ENCODE measurements around the gene KHSRP. TPM values are rescaled to one million over a fixed set of nuclear protein-coding genes. Genes with fewer than 3 reads are reported as not detected.

The KHSRP gene
- total and polyA plus RNA-seq, 2 of the 4 experiments (the other 2 are of a cell fraction), result 31.9 to 93.7 TPM

DNA sequence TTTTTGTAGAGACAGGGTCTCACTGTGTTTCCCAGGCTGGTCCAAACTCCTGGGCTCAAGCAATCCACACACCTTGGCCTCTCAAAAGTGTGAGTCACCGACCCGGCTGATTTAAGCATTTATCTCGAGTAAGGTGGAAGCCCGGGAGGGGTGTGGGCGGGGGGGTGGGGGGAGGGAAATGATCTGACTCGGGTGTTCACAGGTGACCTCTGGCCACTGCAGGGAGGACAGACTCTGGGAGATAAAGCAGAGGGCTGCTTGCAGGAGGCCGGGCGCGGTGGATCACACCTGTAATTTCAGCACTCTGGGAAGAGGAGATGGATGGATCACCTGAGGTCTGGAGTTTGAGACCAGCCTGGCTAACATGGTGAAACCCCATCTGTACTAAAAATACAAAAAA, 49.0 kb upstream of the KHSRP start:
- H3K14ac ChIP-seq (replicated peaks; ENCODE audit: low read depth, low read length), result no peak overlapping the region
- POLR2A ChIA-PET (ENCODE audit: unreplicated experiment), result no interaction called here
- H4K91ac ChIP-seq (ENCODE audit: insufficient read depth, low read depth, low read length), result no peak overlapping the region

More for the DNA sequence above, 49.0 kb upstream of the KHSRP start:
- H4K20me1 ChIP-seq (ENCODE audit: insufficient read depth, low read length), result no peaks in the 10 kb centered on the region
- CTCF ChIA-PET, result no interaction called here
- no peak overlapping the region for H3K9ac ChIP-seq (ENCODE audit: low read depth, low read length)
- no peak overlapping the region for H3K4me3 ChIP-seq (ENCODE audit: insufficient read depth, low read depth, low read length)
- H4K8ac ChIP-seq (ENCODE audit: low read depth in 2 of 2, low read length in 2 of 2), result no peak overlapping the region
- H3K36me3 ChIP-seq (ENCODE audit: control insufficient read depth, insufficient read depth, low read length), result no peaks in the 10 kb centered on the region
- H3K23ac ChIP-seq (ENCODE audit: low read depth, low read length), result no peak overlapping the region
- H4K5ac ChIP-seq (ENCODE audit: low read depth, low read length), result no peak overlapping the region
- ATAC-seq (ENCODE audit: low read depth) (no peak), DNase-seq (no peak)
- in situ Hi-C loops (cut with MboI; ENCODE audit: low sequenced_read_pairs), result no loop called here
- no TSS peak for BruUV-seq (replicated peaks)
- no peak overlapping the region for H3K4me2 ChIP-seq (ENCODE audit: low read depth, low read length)
- H3K4ac ChIP-seq (ENCODE audit: low read depth, low read length), result no peak overlapping the region
- H2BK5ac ChIP-seq (ENCODE audit: low read depth, low read length, poor library complexity, severe bottlenecking), result no peak overlapping the region
- no peak for TF ChIP-seq RAD21 (IDR thresholded peaks at IDR 0.05; ENCODE audit: low read length)
- H2BK15ac ChIP-seq (ENCODE audit: low read depth, low read length), result no peak overlapping the region
- H3K18ac ChIP-seq (ENCODE audit: low read depth, low read length), result no peak overlapping the region
- H2AK9ac ChIP-seq (replicated peaks; ENCODE audit: low read depth, low read length, poor library complexity), result no peak overlapping the region
- H3K27ac ChIP-seq (ENCODE audit: insufficient read depth, low read length), result no peak overlapping the region
- dilution Hi-C loops (cut with HindIII; ENCODE audit: low sequenced_read_pairs, unreplicated experiment), result no loop called here
- H2BK20ac ChIP-seq (ENCODE audit: low read depth, low read length), result no peak overlapping the region
- no peaks in the 10 kb centered on the region for H3K9me1 ChIP-seq (ENCODE audit: insufficient read depth, low read length)
- no peak overlapping the region for H2BK120ac ChIP-seq (ENCODE audit: low read depth, low read length)
- H2AK5ac ChIP-seq (ENCODE audit: low read depth, low read length), result no peak overlapping the region
- no peaks in the 10 kb centered on the region for H3K4me1 ChIP-seq (ENCODE audit: control insufficient read depth, insufficient read depth, low read length)
- no CpG with 5 or more reads among the region's 9 CpGs for WGBS, 2 experiments (ENCODE audit: extremely low coverage in 2 of 2, insufficient read length in 1 of 2)
- no peak overlapping the region for H3K56ac ChIP-seq (ENCODE audit: extremely low read depth, insufficient read depth, low read length)
- peaks cover 3% of the 10 kb centered on the region; the same call in 1 of the 2 replicates for H3K9me3 ChIP-seq (ENCODE audit: control insufficient read depth, insufficient read depth, low read length)
- H2AFZ ChIP-seq (replicated peaks; ENCODE audit: low read length, poor library complexity), result no peak overlapping the region
- H3K79me1 ChIP-seq (ENCODE audit: low read depth in 1 of 2, low read length in 2 of 2), result no peaks in the 10 kb centered on the region
- intact Hi-C loops (cut with micrococcal nuclease), result no loop called here
- H3K27me3 ChIP-seq (ENCODE audit: control insufficient read depth, insufficient read depth, low read length), result peaks cover 13% of the 10 kb centered on the region

All from IMR-90 (cell line).